ENCODE measurements around the gene RCAN2.

Gene RCAN2

DNA sequence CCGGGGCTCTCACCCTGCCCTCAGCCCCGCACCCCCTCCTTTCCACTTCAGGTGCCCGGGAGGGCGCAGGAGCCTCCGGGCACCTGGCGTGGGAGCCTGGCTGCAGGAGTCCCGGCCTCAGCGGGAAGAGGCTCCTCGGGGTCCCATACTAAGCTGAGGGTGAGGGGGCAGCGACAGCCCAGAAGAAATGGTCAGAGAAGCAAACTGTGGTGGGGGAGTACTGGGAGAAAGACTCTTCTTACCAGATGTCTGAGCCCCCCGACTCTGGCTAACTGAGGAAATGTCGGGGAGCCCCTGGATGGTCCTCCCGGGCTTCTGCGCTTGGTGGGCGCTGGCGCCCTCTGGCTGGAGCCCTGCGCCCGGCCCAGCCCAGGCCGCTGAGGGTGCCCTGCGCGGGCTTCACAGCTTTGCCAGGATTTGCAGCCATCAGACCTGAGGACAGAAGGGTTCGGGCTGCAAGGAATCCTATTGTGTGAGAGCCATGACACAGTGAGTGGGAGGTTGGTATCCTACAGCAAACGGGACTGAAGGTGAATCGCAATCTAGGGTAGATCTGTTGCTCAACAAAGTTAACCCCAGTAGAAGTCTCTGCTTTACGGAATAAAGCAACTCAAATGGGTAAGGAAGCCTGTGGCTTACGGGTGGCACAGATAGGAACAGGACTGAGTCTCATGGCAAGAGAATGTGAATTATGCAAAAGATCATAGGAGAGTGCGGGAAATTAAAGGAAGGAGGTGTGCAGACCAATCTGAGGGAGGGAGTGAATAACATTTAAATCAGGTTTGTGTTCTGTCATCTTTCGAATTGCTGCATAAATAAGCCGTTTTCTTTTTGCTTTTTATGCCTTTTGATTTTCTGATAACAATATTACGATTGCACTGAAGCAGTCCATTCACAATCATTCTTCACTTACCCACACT lies 639 bp upstream of the RCAN2 start:
- DNase-seq (ENCODE audit: low read depth), result no peak

- no peak for DNase-seq (ENCODE audit: low read depth)
These were observed 636 bp downstream of the RCAN2 start for GRCh38 chr6:46490425-46491200.

- DNase-seq (ENCODE audit: low read depth), result no peak
These were observed 5.1 kb downstream of the RCAN2 start for GRCh38 chr6:46486181-46486580.

DNA sequence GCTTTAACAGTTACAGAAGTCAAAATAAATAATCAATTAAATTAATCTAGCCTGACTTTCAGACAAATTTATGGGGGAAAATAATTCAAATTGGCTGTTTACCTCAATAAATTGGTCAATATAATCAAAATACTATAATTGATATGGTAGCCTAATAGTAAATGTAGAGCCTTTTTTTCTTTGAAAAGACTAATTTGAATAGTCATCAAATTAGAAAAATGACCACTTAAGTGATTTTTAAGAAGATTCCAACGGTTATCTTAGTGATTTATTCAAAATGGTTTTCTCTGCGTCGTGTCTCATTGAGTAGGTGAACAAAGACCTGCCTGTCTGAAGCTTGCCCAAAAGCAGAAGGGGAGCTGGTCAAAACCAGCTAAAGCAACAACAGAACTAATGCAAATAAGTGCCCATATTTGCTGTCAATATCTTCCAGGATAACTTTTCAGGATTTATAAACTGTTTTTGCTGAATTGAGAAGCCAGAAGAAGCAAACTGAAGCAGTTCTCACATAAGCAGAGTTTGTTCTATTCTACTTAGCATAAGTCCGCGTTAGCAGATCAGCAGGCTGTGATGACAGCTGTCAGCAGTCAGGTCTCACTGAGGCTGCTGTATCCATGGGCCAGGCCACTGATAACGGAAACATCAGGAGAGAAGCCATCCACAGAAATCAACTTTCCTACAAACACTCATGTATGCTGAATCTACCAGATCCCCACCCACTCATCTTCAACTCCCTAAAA lies 7.0 kb downstream of the RCAN2 start:
- no peak for DNase-seq (ENCODE audit: low read depth)

- no peak for DNase-seq (ENCODE audit: low read depth)
These were observed 14.9 kb downstream of the RCAN2 start for GRCh38 chr6:46476301-46476700.

DNA sequence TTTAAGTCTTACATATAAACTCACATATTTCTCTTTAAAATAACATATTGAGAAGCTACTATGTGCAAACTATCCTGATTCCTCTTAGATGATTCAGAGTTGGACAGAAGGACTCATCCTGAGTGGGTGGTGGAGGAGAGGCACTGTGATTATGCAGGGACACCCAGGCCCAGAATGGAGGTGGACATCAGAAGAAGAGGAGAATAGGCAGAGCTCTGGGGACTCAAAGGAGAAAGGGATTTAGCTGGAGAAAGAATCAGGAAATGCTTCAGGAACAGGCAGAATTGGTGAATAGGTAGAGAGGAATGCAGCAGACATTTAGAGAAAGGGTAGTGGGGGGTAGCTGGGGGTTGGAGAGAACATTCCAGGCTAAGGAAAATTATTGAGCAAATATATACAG lies 17.4 kb downstream of the RCAN2 start:
- no peak for DNase-seq (ENCODE audit: low read depth)

DNA sequence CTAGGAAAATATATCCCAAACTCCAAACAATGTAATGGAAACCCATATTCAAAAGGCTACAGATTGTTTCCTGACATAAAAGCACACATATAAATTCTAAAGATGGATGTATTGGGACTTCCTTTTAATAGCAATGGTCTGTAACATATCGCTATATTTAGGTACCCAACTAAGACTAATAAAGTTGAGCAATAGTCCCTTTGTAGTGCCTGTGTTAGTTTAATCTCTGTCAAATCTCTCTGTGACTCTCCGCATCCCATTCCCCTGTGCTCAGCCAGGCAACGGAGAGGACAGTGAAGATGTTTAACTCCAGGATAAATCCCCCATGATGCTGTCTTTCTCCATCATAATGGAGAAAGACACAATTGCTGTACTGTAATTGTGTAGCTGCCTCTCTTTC lies 19.0 kb downstream of the RCAN2 start:
- no peak for DNase-seq (ENCODE audit: low read depth)

- no peak for DNase-seq (ENCODE audit: low read depth)
These were observed 22.2 kb downstream of the RCAN2 start for GRCh38 chr6:46469021-46469420.

- no peak for DNase-seq (ENCODE audit: low read depth)
These were observed 22.7 kb downstream of the RCAN2 start for GRCh38 chr6:46468403-46469010.

- no peak for DNase-seq (ENCODE audit: low read depth)
These were observed 24.7 kb downstream of the RCAN2 start for GRCh38 chr6:46466570-46466969.

DNA sequence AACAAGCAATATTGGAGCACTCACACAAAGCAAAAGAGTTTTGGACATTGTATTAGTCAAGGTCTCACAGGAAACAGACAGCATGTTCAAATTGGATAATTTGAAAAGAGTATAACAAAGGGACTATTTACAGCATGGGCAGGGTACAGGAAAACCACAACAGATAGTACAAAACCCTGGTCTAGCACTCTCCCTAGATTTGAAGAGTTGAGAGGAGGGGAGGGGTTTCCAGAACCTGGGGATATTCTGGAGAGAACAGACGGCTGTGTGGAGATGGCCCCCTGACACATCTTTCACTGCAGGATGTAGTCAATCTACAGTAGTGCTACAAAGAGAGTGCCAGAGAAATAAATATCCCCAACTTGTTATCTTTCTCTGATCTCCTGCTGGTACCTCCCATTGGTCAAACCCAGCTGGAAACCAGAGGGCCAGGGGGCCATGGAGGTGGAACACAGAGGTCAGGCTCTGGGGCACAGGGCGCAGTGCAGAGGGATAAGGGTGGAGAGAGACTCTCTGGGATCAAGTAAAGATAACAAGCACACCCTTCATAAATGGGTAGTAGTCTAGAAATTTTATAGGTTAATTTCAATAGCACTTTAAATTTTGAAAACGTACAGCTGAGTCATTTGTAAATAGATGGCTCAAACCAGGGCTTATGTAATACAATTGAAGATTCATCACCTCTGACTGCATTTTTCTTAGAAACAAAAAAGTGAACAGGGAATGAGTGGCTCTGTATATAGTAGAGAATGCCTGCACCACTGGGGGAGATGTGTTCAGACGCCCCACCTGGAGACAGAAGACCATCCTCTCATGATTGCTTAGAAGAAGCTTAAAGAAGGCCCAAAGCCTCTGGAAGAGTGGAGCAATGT lies 25.7 kb downstream of the RCAN2 start:
- no peak for DNase-seq (ENCODE audit: low read depth)

DNA sequence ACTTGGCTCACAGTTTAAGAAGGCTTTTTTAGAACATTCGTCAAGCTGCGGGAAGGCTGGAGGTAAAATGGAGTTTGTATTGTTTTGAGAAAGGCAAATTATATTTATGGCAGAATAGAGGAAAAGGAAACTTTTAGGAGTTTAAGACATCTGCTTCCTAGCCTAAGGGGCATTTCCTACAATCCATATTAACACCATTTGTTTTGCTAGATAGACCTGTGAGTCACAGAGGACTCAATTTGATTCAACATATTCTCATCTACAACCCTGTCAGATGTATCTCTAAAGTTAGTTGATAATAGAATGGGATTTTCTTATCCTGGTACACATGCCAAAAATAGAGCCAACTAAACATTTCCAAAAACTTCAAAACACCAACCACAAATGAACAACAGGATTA lies 35.0 kb downstream of the RCAN2 start:
- DNase-seq (ENCODE audit: low read depth), result no peak

DNA sequence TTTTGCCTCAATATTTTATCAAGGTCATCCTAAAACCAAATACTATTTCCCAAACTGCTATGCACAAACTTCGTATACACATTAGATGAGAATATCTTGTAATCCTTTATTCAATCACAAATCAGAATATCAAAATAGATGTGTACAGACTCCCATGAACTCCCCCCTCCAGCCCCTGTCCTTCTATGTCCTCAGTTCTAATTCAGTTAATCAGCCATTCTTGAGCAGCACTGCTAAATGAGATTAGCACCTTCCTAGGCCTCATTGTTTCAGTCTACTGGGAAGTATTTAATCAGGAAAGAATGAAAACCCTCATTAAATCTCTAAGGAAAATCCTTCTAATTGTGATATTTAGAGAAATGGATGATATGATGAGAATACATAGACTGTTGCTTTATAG lies 36.6 kb downstream of the RCAN2 start:
- DNase-seq (ENCODE audit: low read depth), result no peak

DNA sequence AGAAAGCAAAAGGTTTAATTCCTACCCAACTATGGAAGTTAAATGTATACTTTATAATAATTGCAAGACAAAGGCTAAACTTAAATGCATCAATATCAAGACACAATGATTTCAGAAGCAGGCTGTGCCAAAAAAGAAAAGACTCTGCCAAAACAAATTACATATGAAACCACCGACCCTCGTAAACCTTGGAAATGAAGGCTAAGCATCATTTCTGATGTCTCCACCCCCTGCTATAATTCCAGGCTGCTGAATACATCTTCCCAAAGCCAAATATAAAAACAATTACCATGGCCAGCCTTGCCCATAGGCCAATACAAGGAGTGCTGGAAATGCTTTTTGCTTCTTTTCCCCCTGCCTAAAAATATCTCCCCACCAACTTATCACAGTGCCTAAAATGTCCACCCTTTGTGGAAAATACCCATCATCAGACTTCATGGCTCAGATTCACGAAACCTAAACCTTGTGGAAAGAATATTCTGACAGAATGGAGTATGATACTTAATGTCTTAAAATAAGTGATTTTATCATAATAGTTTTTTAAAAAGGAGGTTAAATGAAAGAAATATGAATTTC lies 37.4 kb downstream of the RCAN2 start:
- DNase-seq (ENCODE audit: low read depth), result no peak

DNA sequence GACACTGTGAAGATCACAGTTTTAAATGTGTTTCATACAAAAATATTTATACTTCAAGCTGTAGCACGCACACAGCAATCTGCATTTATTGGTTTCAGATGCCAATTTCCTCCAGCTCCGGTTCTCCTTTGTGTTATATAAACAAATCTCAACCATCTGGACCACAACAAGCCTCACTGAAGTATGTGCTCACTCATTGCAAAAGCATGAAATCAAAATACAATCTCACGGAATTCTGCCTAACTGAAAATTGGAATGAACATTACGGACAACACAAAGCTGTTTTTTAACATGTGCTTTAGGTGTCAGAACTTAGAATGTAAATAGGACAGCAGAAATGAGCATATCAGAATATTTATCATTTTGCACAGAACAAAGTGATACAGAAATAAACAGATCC lies 38.0 kb downstream of the RCAN2 start:
- DNase-seq (ENCODE audit: low read depth), result no peak

GRCh38 chr6:46452312-46452917 lies 38.8 kb downstream of the RCAN2 start:
- no peak for DNase-seq (ENCODE audit: low read depth)

DNA sequence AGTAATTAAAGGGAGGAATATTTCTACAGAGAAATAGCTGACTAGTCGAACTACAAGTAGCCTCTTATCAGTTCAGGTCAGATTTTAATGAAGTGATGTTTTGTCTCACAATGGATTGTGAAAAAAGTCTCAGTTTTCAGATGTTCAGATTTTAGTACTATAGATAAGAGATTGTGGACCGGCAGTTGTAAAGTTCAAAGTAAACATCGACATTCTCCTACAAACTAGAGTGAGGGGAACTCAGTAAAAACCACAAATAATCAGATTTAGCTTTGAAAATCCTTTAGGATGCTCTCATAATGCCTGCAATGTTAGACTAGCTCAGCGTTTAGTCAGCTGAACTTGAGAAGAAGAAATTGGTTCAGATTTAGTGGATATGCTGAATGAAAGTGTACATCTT lies 39.9 kb downstream of the RCAN2 start:
- no peak for DNase-seq (ENCODE audit: low read depth)

GRCh38 chr6:46444772-46445454 lies 46.3 kb downstream of the RCAN2 start:
- no peak for DNase-seq (ENCODE audit: low read depth)

- no peak for DNase-seq (ENCODE audit: low read depth)
These were observed 47.6 kb downstream of the RCAN2 start for GRCh38 chr6:46443623-46444022.

GRCh38 chr6:46440641-46441040 lies 50.6 kb downstream of the RCAN2 start:
- DNase-seq (ENCODE audit: low read depth), result no peak

All from stimulated activated CD8-positive, alpha-beta memory T cell treated with anti-CD3 and anti-CD28 coated beads, Interleukin-15, amount 100 ng/mL, for 1 hour (primary cell).